GM12878 (cell line): ENCODE results near the gene LYRM2. TPM values are rescaled to one million over a fixed set of nuclear protein-coding genes. Genes with fewer than 3 reads are reported as not detected.

Source experiments
- DPF2 ChIP-seq: fragments of 450-650 bp; IDR thresholded peaks from 2 replicates; pipeline ENCODE4 v1.6.1; 2017; ENCODE audit warnings: mild to moderate bottlenecking
- MTA2 ChIP-seq: fragments of 450-650 bp; IDR thresholded peaks from 2 replicates; pipeline ENCODE4 v1.6.1; 2016; ENCODE audit warnings: low read depth, mild to moderate bottlenecking, moderate library complexity
- NR2F1 ChIP-seq: fragments of 450-650 bp; conservative IDR thresholded peaks from 2 replicates; pipeline ENCODE4 v1.6.1; 2017; ENCODE audit warnings: mild to moderate bottlenecking
- SIN3A ChIP-seq: IDR thresholded peaks from 2 replicates; pipeline ENCODE4 v1.6.1; 2012; ENCODE audit warnings: low read depth, low read length, improper control_type of control experiment
- TCF7 ChIP-seq: IDR thresholded peaks from 2 replicates; pipeline ENCODE4 v1.6.1; 2014; ENCODE audit warnings: antibody characterized with exemption, borderline replicate concordance
- polyA plus RNA-seq, 11 experiments: library from polyadenylated mRNA; depleted of rRNA in 4 of 11; unstranded in 6 of 11; stranded (reverse) in 5 of 11; fragments of >200 nt; fragmentation: Nextera tagmentation in 4 of 11; fragmentation: Illumina TruSeq in 1 of 11; extraction: Ambion mirVana in 4 of 11; extraction: Trizol in 1 of 11; gene quantifications; 1 replicate in 1 of 11; 2 replicates in 10 of 11; pipeline versions ENCODE4 v1.2.1 to v1.2.3, GENCODE V29; 2011 to 2016; ENCODE audit warnings: inconsistent platforms in 2 of 11, missing spikeins in 2 of 11, low read depth in 1 of 11
- total RNA-seq, 4 experiments: library from RNA; depleted of rRNA in 3 of 4; stranded (reverse); fragments of >200 nt in 3 of 4; fragmentation: Illumina TruSeq in 1 of 4; extraction: Trizol in 1 of 4; gene quantifications; 2 replicates each; pipeline versions ENCODE4 v1.2.1 to v1.2.3, GENCODE V29; 2013 to 2021
- TF ChIP-seq, protein P1 (sequence below): IDR thresholded peaks from 2 replicates; pipeline ENCODE4 v1.6.1; 2011; ENCODE audit warnings: low read depth, mild to moderate bottlenecking, low read length, moderate library complexity, borderline replicate concordance; ENCODE audit errors: extremely low read depth
- TF ChIP-seq, protein P2 (sequence below): fragments of 450-650 bp; IDR thresholded peaks from 2 replicates; pipeline ENCODE4 v1.6.1; 2018; ENCODE audit warnings: borderline replicate concordance, mild to moderate bottlenecking; ENCODE audit not compliant: partially characterized antibody
- TF ChIP-seq, protein P3 (sequence below): fragments of 450-650 bp; IDR thresholded peaks from 2 replicates; pipeline ENCODE4 v1.6.1; 2014; ENCODE audit warnings: mild to moderate bottlenecking
- TF ChIP-seq, protein P4 (sequence below): IDR thresholded peaks from 2 replicates; pipeline ENCODE4 v1.6.1; 2011; ENCODE audit warnings: low read depth, low read length, improper control_type of control experiment, borderline replicate concordance

LYRM2 gene
- total and polyA plus RNA-seq, 10 of the 15 experiments (the other 5 are each of a cell fraction or from before 2014, with no cell fraction given), result 17.2 to 75.0 (median 30.9) TPM

DNA sequence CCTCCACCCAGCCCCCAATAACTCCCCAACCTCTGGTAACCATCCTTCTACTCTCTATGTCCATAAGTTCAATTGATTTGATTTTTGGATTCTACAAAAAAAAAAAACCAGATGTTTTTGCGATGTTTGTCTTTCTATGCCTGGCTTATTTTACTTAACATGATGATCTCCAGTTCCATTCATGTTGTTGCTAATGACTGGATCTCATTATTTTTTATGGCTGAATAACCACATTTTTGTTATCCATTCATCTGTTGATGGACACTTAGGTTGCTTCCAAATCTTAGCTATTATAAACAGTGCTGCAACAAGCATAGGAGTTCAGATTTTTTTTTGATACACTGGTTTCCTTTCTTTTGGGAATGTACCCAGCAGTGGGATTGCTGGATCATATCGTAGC is 98.8 kb downstream of the LYRM2 start (continued):
- TF ChIP-seq MTA2, result no peak
- TF ChIP-seq SIN3A, result no peak
- TF ChIP-seq, protein P1, sequence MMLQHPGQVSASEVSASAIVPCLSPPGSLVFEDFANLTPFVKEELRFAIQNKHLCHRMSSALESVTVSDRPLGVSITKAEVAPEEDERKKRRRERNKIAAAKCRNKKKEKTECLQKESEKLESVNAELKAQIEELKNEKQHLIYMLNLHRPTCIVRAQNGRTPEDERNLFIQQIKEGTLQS, result no peak
- TF ChIP-seq, protein P2, sequence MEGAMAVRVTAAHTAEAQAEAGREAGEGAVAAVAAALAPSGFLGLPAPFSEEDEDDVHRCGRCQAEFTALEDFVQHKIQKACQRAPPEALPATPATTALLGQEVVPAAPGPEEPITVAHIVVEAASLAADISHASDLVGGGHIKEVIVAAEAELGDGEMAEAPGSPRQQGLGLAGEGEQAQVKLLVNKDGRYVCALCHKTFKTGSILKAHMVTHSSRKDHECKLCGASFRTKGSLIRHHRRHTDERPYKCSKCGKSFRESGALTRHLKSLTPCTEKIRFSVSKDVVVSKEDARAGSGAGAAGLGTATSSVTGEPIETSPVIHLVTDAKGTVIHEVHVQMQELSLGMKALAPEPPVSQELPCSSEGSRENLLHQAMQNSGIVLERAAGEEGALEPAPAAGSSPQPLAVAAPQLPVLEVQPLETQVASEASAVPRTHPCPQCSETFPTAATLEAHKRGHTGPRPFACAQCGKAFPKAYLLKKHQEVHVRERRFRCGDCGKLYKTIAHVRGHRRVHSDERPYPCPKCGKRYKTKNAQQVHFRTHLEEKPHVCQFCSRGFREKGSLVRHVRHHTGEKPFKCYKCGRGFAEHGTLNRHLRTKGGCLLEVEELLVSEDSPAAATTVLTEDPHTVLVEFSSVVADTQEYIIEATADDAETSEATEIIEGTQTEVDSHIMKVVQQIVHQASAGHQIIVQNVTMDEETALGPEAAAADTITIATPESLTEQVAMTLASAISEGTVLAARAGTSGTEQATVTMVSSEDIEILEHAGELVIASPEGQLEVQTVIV, result no peak
- TF ChIP-seq, protein P3, sequence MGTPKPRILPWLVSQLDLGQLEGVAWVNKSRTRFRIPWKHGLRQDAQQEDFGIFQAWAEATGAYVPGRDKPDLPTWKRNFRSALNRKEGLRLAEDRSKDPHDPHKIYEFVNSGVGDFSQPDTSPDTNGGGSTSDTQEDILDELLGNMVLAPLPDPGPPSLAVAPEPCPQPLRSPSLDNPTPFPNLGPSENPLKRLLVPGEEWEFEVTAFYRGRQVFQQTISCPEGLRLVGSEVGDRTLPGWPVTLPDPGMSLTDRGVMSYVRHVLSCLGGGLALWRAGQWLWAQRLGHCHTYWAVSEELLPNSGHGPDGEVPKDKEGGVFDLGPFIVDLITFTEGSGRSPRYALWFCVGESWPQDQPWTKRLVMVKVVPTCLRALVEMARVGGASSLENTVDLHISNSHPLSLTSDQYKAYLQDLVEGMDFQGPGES, result no peak
- no peak for TF ChIP-seq TCF7
- TF ChIP-seq NR2F1, result no peak
- no peak for TF ChIP-seq DPF2
- TF ChIP-seq, protein P4, sequence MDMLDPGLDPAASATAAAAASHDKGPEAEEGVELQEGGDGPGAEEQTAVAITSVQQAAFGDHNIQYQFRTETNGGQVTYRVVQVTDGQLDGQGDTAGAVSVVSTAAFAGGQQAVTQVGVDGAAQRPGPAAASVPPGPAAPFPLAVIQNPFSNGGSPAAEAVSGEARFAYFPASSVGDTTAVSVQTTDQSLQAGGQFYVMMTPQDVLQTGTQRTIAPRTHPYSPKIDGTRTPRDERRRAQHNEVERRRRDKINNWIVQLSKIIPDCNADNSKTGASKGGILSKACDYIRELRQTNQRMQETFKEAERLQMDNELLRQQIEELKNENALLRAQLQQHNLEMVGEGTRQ, result no peak
